Neural cell (in vitro differentiated cells): Measurements from ENCODE around the gene FMR1. TPM values are rescaled to one million over a fixed set of nuclear protein-coding genes. Genes with fewer than 3 reads are reported as not detected.

ENCODE experiments used
- H2AFZ ChIP-seq: fragments of 200-600, 300-800 bp; sonication (generic), shearing (Covaris generic); 2 replicates; pipeline ENCODE4 v1.6.0; 2014; ENCODE audit warnings: low read depth, mild to moderate bottlenecking, antibody characterized with exemption, low read length, moderate library complexity
- H3F3A ChIP-seq: fragments of 200-600 bp; shearing (Covaris generic); 2 replicates; pipeline ENCODE4 v1.6.1; 2016; ENCODE audit warnings: mild to moderate bottlenecking, moderate library complexity, mixed read lengths, antibody characterized with exemption, low read length; ENCODE audit not compliant: insufficient read depth, poor library complexity, severe bottlenecking
- H3K27ac ChIP-seq: fragments of 200-600, 300-800 bp; sonication (generic), shearing (Covaris generic); 2 replicates; pipeline ENCODE4 v1.5.1; 2014; ENCODE audit warnings: mild to moderate bottlenecking, low read length, moderate library complexity
- H3K27me3 ChIP-seq: fragments of 300-800, 200-600 bp; sonication (generic), shearing (Covaris generic); 2 replicates; pipeline ENCODE4 v1.6.0; 2014; ENCODE audit warnings: mild to moderate bottlenecking, low read depth, low read length, moderate library complexity; ENCODE audit not compliant: insufficient read depth
- H3K36me3 ChIP-seq: fragments of 300-800, 200-600 bp; sonication (generic), shearing (Covaris generic); 2 replicates; pipeline ENCODE4 v1.5.1; 2014; ENCODE audit warnings: mild to moderate bottlenecking, antibody characterized with exemption, low read length, moderate library complexity; ENCODE audit not compliant: insufficient read depth
- H3K4me2 ChIP-seq: fragments of 300-800, 200-600 bp; sonication (generic), shearing (Covaris generic); 2 replicates; pipeline ENCODE4 v1.6.0; 2014; ENCODE audit warnings: mild to moderate bottlenecking, low read length
- H3K4me3 ChIP-seq: fragments of 300-800, 200-600 bp; sonication (generic), shearing (Covaris generic); 2 replicates; pipeline ENCODE4 v1.5.1; 2014; ENCODE audit warnings: mild to moderate bottlenecking, low read length, moderate library complexity
- H3K79me2 ChIP-seq: fragments of 200-600 bp; shearing (Covaris generic); replicated peaks from 2 replicates; pipeline ENCODE4 v1.6.0; 2014; ENCODE audit warnings: mild to moderate bottlenecking, low read length, moderate library complexity; ENCODE audit not compliant: insufficient read depth
- H3K9ac ChIP-seq: fragments of 300-800, 200-600 bp; sonication (generic), shearing (Covaris generic); 2 replicates; pipeline ENCODE4 v1.6.1; 2016; ENCODE audit warnings: mild to moderate bottlenecking, low read length, mixed read lengths
- H3K9me2 ChIP-seq: fragments of 200-600 bp; shearing (Covaris generic); 2 replicates; pipeline ENCODE4 v1.6.1; 2016; ENCODE audit warnings: mild to moderate bottlenecking, low read length, mixed read lengths; ENCODE audit not compliant: insufficient read depth
- H3K9me3 ChIP-seq: fragments of 200-600, 300-800 bp; sonication (generic), shearing (Covaris generic); 2 replicates; pipeline ENCODE4 v1.6.1; 2016; ENCODE audit warnings: mild to moderate bottlenecking, mixed run types, low read length, moderate library complexity, mixed read lengths
- H4K20me1 ChIP-seq: fragments of 200-600 bp; shearing (Covaris generic); 2 replicates; pipeline ENCODE4 v1.6.1; 2016; ENCODE audit warnings: mild to moderate bottlenecking, mixed run types; ENCODE audit not compliant: insufficient read depth
- CTCF ChIP-seq: fragments of 450-650 bp; IDR thresholded peaks from 2 replicates; pipeline ENCODE4 v1.5.1; 2014; ENCODE audit warnings: antibody characterized with exemption, mild to moderate bottlenecking, moderate library complexity; ENCODE audit not compliant: poor library complexity, severe bottlenecking
- EP300 ChIP-seq: fragments of 450-650 bp; conservative IDR thresholded peaks from 2 replicates; pipeline ENCODE4 v1.6.1; 2014; ENCODE audit warnings: antibody characterized with exemption, mild to moderate bottlenecking, moderate library complexity; ENCODE audit not compliant: poor library complexity, severe bottlenecking
- EZH2 ChIP-seq: fragments of 200-600, 300-800 bp; shearing (Covaris generic), sonication (generic); IDR thresholded peaks from 2 replicates; pipeline ENCODE4 v1.6.1; 2014; ENCODE audit warnings: antibody characterized with exemption, low read length, borderline replicate concordance, mild to moderate bottlenecking; ENCODE audit not compliant: insufficient read depth, poor library complexity, severe bottlenecking
- MXI1 ChIP-seq: fragments of 450-650 bp; conservative IDR thresholded peaks from 2 replicates; pipeline ENCODE4 v1.6.1; 2014; ENCODE audit warnings: antibody characterized with exemption, mild to moderate bottlenecking; ENCODE audit not compliant: poor library complexity, severe bottlenecking
- POLR2AphosphoS5 ChIP-seq: IDR thresholded peaks from 2 replicates; pipeline ENCODE4 v1.6.1; 2012
- RAD21 ChIP-seq: fragments of 450-650 bp; conservative IDR thresholded peaks from 2 replicates; pipeline ENCODE4 v1.6.1; 2014; ENCODE audit warnings: antibody characterized with exemption, mild to moderate bottlenecking, moderate library complexity
- SMC3 ChIP-seq: fragments of 450-650 bp; conservative IDR thresholded peaks from 2 replicates; pipeline ENCODE4 v1.6.1; 2014; ENCODE audit warnings: antibody characterized with exemption, mild to moderate bottlenecking, moderate library complexity; ENCODE audit not compliant: poor library complexity
- TAF1 ChIP-seq: IDR thresholded peaks from 2 replicates; pipeline ENCODE4 v1.6.1; 2012; ENCODE audit warnings: low read depth
- polyA plus RNA-seq: library from polyadenylated mRNA; depleted of rRNA; stranded (reverse); fragments of >200 nt; gene quantifications from 2 replicates; pipeline ENCODE4 v1.2.3, GENCODE V29; 2014
- TF ChIP-seq, protein P1 (sequence below): IDR thresholded peaks from 2 replicates; pipeline ENCODE4 v1.6.1; 2012; ENCODE audit warnings: borderline replicate concordance

Gene FMR1
- polyA plus RNA-seq, 1 donor from 2014 or later: 70.8 TPM

DNA sequence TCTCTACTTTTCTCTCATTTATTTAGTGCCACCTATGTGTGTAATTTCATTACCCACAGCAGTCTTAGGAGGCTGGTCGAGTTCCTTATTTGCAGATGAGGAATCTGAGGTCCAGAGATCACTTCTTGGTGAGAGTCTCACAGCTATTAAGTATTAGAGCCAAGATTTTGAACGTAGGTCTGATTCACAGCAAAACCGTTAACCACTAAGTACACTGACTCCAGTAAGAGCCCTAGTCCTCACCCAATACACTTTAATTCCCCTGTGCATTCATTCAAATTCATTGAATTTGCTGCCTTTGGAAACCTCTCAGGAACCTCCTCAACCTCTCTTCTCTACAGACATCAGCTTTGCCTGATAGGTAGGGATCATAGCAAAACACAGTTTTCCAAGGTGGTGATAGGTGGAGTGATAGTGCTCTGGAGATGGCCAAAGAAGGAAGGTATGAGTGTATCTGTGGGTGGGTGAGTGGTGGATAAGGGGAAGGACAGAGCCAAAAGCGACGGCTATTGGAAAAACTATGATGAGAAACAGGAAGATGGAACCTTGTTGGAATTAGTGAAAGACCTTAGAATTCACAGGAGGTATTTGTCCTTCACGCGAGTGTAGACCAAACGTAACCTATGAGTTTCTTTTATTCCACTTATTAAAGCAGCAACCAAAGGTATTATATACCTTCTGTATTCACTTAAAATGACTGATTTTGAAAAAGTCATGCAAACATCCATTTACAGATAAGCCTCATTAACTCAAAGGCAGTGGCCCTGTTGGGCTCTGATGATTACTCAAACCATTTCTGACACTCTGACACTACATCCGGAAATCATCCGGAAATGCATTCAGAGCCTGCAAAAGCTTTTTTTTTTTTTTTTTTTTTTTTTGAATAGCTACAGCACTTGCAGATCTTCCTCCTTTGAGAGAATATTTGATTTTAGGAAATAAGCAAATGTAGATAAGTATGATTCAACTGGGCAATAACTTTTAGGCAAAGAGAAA lies 6.3 kb downstream of the FMR1 start:
- H3K4me2 ChIP-seq: no peak overlapping the region
- H3K79me2 ChIP-seq: peaks cover 54% of the 10 kb centered on the region
- TF ChIP-seq MXI1 (no peak), EZH2 (no peak), EP300 (no peak), CTCF (no peak), TAF1 (no peak), POLR2AphosphoS5 (no peak), SMC3 (no peak), RAD21 (no peak)
- TF ChIP-seq, protein P1, sequence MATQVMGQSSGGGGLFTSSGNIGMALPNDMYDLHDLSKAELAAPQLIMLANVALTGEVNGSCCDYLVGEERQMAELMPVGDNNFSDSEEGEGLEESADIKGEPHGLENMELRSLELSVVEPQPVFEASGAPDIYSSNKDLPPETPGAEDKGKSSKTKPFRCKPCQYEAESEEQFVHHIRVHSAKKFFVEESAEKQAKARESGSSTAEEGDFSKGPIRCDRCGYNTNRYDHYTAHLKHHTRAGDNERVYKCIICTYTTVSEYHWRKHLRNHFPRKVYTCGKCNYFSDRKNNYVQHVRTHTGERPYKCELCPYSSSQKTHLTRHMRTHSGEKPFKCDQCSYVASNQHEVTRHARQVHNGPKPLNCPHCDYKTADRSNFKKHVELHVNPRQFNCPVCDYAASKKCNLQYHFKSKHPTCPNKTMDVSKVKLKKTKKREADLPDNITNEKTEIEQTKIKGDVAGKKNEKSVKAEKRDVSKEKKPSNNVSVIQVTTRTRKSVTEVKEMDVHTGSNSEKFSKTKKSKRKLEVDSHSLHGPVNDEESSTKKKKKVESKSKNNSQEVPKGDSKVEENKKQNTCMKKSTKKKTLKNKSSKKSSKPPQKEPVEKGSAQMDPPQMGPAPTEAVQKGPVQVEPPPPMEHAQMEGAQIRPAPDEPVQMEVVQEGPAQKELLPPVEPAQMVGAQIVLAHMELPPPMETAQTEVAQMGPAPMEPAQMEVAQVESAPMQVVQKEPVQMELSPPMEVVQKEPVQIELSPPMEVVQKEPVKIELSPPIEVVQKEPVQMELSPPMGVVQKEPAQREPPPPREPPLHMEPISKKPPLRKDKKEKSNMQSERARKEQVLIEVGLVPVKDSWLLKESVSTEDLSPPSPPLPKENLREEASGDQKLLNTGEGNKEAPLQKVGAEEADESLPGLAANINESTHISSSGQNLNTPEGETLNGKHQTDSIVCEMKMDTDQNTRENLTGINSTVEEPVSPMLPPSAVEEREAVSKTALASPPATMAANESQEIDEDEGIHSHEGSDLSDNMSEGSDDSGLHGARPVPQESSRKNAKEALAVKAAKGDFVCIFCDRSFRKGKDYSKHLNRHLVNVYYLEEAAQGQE: no peak
- H3F3A ChIP-seq: no peaks in the 10 kb centered on the region
- H3K9ac ChIP-seq: no peak overlapping the region
- no peak overlapping the region for H3K4me3 ChIP-seq
- no peak overlapping the region for H2AFZ ChIP-seq
- no peaks in the 10 kb centered on the region for H4K20me1 ChIP-seq
- no peaks in the 10 kb centered on the region for H3K36me3 ChIP-seq
- no peak overlapping the region for H3K27ac ChIP-seq
- no peaks in the 10 kb centered on the region for H3K27me3 ChIP-seq
- H3K9me3 ChIP-seq: no peaks in the 10 kb centered on the region
- no peaks in the 10 kb centered on the region for H3K9me2 ChIP-seq

DNA sequence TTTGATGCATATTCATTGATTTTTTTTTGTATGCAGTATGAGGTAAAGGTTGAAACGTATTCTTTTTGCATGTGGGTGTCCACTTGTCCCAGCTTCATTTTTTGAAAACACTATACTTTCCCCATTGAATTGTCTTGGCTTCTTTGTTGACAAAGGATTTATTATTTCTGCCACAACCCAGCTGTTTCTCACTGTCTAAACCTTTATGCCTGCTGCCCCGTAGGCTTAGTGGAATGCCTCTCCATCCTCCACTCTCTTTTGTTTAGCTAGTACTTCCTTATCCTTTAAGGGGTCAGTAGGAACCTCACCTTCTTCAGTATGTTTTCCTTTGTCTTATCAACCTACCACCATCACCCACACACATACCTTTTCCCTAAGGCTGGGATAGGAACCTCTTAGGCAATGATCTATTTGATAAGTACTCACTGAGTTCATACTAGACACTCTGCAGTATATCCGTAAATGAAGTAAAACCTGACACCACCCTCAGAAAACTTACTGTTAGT lies 8.5 kb downstream of the FMR1 start:
- no peaks in the 10 kb centered on the region for H4K20me1 ChIP-seq

More for the DNA sequence above, 8.5 kb downstream of the FMR1 start:
- H3K27me3 ChIP-seq: no peaks in the 10 kb centered on the region
- H3F3A ChIP-seq: no peaks in the 10 kb centered on the region
- H3K9me3 ChIP-seq: no peaks in the 10 kb centered on the region
- H3K4me3 ChIP-seq: no peak overlapping the region
- H2AFZ ChIP-seq: no peak overlapping the region
- H3K9me2 ChIP-seq: no peaks in the 10 kb centered on the region
- no peaks in the 10 kb centered on the region for H3K36me3 ChIP-seq
- TF ChIP-seq POLR2AphosphoS5 (no peak), EP300 (no peak), CTCF (no peak), EZH2 (no peak), TAF1 (no peak), MXI1 (no peak), RAD21 (no peak), SMC3 (no peak)
- TF ChIP-seq, protein P1: no peak
- no peak overlapping the region for H3K27ac ChIP-seq
- H3K9ac ChIP-seq: no peak overlapping the region
- peaks cover 32% of the 10 kb centered on the region for H3K79me2 ChIP-seq
- H3K4me2 ChIP-seq: no peak overlapping the region
